Esophagus squamous epithelium (tissue), 4 donors: ENCODE measurements around the gene UNC5CL.

Source experiments
- CTCF ChIP-seq, 6 experiments: fragments of 450-650 bp in 4 of 6; fragments of 200-600 bp in 2 of 6; sonication (generic) in 2 of 6; IDR thresholded peaks; one replicate each; pipeline ENCODE4 v1.5.1; 2016 to 2019; ENCODE audit warnings: antibody characterized with exemption in 6 of 6, mild to moderate bottlenecking in 4 of 6, moderate library complexity in 4 of 6
- POLR2A ChIP-seq, 4 donors: fragments of 450-650 bp; IDR thresholded peaks; one replicate each; pipeline ENCODE4 v1.6.1; 2017; ENCODE audit warnings: antibody characterized with exemption in 4 of 4, mild to moderate bottlenecking in 4 of 4, moderate library complexity in 3 of 4

GRCh38 chr6:41036601-41037000 lies 2.4 kb downstream of the UNC5CL start:
- TF ChIP-seq CTCF (IDR thresholded peaks at IDR 0.05) (no peak), POLR2A (IDR thresholded peaks at IDR 0.05) (no peak)
